Effector CD4-positive, alpha-beta T cell (primary cell): ENCODE measurements around the gene NPHP4.

Experiments used
- DNase-seq: peaks from one replicate; pipeline ENCODE4 v3.0.0-alpha.2; 2020

Gene NPHP4

GRCh38 chr1:5970610-5971273 is 21.5 kb downstream of the NPHP4 start:
- no peak for DNase-seq

- no peak for DNase-seq
Measured at GRCh38 chr1:5969168-5969567, 23.1 kb downstream of the NPHP4 start.

DNA sequence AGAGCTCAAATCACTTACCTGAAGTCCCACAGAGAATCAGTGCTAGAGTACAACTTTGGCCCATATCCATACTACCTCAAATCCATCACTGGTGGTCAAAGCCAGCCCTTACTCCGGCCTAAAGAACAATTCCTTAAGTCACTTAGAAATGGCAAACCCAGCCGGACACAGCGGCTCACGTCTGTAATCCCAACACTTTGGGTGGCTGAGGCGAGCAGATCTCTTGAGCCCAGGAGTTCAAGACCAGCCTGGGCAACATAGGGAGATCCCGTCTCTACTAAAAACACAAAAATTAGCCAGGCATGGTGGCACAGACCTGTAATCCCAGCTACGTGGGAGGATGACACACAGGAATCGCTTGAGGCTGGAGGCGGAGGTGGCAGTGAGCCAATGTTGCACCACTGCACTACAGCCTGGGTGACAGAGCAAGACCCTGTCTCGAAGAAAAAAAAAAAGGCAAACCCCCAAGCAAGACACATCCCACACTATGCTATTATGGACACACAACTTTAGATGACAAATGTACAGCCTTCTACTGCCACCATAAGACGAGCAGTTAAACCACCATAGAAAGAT is 24.0 kb downstream of the NPHP4 start:
- no peak for DNase-seq

DNA sequence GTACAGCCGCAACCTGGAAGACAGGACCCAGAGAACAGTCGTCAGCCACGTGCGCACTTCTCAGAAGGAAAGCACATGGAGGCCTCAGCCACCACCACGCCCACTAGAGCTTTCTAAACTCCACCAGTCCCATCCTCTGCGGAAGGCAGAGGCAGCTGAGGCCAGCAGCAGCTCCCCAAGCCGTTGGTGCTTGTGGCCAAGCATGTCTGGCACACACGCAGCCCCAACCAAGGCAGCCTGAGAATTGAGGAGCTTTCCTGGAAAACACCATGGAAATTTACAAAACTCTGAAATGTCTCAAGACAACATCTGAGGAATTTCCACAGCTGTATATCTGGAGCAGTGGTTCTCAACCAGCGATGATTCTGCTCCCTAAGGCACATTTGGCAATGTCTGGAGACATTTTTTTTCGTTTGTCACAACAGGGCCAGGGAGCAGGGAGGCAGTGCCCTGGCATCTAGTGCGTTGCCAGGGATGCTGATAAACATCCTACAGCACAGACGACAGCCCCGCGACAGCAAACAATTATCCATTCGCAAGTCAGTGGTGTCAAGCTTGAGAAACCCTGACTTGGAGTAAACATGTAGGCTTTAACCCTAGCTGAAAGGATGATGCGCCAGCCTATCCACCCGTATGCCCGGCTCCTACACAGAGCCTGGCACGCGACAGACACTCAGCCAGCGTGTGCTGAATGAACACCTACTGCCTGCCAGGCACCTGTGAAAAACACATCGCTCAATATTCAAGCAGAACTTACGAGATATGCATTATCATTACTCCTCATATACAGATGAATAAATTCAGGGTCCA is 24.7 kb downstream of the NPHP4 start:
- no peak for DNase-seq

- no peak for DNase-seq
Measured at GRCh38 chr1:5966543-5967205, 25.6 kb downstream of the NPHP4 start.

DNA sequence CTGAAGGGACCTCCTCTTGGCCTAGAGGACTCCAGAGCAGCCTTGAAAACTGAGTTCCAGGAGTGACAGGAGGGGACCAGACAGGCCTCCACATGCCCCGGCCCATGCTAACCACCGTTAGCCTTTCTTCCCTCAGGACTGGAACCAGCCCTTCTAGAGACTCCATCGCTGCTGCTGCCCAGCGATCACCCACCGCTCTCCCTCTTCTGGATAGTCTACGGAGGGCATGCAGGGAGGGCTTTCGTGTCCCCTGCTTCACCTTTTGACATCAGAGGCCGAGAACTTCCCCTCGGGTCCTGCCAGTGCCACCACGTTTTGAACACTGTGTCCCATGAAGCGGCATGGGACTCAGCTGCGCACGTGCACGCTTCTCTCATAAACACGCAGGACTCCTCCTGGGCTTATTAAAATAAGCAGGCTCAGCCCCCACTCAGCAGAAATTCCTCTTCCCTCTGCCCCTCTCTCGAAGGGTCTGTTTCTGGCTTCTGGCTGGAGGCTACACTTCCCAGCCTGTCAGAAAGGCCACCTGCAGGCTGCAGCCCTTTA is 26.6 kb downstream of the NPHP4 start:
- no peak for DNase-seq

- no peak for DNase-seq
Measured at GRCh38 chr1:5962265-5963105, 29.7 kb downstream of the NPHP4 start.

DNA sequence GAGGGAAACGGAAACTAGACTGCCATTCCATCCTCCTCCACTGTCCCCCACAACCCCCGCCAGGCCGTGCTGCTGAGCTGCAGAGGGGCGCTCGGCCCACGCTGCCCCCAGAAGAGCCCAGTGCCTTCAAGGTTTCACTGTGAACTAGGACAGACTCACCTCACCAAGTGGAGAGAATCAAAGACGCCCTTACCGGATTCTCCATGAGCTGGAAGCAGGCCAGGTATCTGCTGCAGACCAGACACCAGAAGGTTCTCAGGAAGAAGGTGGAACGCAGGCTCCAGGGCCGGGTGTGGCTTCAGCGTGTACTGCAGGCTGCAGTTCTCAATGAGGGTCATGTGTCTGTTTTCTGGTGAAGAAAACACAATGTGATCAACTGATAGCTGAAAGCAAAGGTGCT is 30.6 kb downstream of the NPHP4 start:
- no peak for DNase-seq

DNA sequence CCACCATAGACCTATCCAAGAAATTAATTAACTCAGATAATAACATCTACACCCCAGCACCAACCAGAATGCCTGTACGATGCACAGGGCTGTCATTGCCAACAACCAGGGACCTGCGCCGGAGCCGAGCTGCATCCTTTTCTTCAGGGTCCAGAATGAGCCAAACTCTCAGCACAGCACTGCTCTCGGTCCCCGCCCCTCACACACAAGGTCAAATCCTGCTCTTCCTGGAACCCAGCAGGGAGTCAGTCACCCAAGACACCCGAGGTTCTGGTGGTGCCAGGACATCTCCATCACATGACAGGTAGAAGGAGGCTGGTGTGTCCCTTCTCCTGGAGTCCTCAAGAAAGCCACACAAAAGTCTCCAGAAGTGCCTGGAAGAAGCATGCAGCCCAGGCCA is 31.9 kb downstream of the NPHP4 start:
- DNase-seq, result no peak

DNA sequence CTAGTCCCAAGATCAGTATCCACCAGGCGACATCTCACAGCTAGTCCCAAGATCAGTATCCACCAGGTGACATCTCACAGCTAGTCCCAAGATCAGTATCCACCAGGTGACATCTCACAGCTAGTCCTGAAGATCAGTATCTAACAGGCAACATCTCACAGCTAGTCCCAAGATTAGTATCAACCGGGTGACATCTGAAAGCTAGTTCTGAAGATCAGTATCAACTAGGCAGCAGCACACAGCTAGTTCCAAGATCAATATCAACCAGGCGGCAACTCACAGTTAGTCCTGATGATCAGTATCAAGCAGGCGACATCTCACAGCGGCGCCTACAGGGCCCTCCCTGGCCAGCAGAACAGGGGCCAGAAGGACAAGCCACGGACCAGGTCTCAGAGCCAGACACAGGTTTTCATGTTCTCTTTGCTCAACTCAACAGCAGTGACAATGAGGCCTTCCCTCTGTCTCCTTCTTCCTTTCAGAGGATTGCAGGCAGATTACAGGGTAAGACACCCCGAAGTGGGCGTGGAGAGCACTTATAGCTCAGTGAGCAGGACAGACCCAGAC is 32.5 kb downstream of the NPHP4 start:
- DNase-seq, result no peak

GRCh38 chr1:5959087-5959486 is 33.1 kb downstream of the NPHP4 start:
- DNase-seq, result no peak

- no peak for DNase-seq
Measured at GRCh38 chr1:5956022-5956830, 36.0 kb downstream of the NPHP4 start.

DNA sequence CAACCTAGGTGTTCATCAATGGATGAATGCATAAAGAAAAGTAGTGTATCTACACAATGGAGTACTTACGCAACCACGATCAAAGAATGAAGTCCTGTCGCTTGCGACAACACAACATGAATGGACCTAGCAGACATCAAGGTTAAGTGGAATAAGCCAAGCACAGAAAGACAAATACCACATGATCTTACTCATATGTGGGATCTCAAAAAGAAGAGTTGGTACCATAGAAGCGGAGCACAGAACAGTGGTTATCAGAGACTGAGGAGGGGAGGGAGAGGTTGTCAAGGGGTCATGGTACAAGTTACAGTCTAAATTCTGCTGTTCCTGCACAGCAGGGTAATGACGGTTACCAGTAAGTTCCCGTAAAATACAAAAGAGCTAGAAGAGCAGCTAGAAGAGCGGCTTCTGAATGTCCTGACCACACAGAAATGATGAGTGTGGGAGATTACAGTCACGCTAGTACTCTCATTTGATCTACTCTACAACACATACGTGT is 36.7 kb downstream of the NPHP4 start:
- no peak for DNase-seq

DNA sequence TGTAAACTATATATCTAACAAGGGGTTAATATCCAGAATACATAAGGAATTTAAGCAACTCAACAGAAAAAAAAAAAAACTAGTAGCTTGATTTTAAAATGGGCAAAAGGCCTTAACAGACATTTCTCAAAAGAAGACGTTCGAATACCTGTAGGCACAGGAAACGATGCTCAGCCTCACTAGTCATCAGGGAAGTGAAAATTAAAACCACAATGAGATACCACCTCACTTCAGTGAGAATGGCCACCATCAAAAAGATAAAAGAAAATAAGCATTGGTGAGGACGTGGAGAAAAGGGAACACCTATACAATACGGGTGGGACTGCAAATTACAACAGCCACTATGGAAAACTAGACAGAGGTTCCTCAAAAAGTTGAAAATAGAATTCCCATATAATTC is 37.3 kb downstream of the NPHP4 start:
- DNase-seq, result no peak

- DNase-seq, result no peak
Measured at GRCh38 chr1:5953386-5953785, 38.8 kb downstream of the NPHP4 start.

- DNase-seq, result no peak
Measured at GRCh38 chr1:5951846-5952410, 40.3 kb downstream of the NPHP4 start.

DNA sequence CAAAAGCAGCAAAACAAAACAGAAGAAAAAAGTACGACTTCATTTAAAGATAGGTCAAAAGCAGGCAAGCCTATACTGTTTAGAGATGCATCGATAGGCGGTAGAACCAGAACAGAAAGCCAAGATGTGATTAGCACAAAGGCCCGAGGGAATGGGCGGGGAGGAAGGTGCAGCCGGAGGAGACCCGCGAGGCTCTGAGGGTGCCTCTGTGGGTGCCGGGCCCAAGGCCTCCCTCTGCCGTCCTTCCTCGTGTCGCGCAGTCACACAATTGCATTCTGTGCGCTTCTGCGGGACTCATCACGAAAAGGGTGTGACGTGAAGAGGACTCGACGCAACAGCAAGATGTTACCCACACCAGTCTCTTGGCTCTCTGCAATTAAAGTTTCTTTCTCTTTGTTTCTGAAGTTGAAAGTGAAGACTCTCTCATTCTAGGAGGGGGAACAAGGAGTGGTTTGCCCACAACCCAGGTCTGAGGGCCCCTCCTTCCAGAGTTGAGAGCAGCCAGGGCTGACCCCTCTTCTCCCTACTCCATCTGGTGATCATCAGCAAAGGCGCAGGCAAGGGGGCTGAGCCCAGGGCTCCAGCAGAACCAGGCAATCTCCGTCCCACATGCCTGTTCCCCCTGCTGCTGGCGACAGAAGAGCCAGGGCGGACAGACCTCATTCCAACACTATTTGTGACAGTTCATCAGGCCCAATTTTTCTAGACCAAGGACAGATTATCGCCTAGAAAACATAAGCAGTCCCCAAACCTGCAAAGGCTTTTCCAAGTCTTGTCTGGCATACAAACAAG is 41.0 kb downstream of the NPHP4 start:
- DNase-seq, result no peak

DNA sequence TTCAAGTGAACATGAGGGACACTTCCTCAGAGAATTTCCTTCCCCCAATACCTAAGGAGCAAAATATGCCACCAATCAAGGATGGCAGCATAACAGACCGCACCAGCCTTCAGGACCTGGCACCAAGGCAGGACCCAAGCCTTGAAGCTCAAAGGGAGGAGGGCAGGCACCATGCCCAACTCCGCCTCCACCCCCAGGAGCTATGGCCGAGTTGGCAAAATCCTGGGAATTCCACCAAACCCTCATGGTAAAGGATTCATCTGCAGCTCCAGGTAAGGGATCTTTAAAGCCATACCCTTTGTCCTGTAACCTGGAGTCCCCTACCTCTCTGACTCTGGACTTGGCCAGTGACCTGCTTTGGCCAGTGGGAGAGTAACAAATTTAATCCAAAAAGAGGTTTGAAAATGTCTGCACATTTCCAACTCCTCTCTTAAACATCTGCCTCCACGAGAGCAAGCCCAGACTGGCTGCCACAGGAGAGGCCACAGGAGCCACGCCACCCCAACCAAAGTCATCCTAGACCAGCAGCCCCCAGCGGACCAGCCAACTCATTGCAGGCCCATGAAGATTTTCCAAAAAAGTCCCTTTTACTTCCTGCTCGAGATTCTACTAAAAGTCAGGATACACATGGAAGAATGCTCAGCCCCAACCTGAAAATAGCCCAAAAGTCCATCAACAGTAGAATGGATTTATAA is 41.9 kb downstream of the NPHP4 start:
- no peak for DNase-seq

DNA sequence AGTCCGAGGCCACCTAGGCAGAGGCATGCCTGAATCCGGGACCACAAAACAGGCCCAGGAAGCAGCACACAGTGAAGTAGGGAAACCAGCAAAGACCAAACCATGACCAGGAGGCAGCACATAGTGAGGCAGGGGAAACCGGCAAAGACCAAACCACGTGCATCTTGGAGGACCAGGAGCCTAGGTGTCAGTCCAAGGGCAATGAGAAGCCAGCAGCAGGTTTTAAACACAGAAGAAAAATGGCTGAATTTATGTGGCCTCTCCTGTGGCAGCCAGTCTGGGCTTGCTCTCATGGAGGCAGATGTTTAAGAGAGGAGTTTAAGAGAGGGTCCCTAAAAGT is 42.5 kb downstream of the NPHP4 start:
- no peak for DNase-seq
